Liver (tissue), 9 donors: ENCODE data around the gene DOK5. TPM values are rescaled to one million over a fixed set of nuclear protein-coding genes. Genes with fewer than 3 reads are reported as not detected.

Experiments used
- DNase-seq: peaks from one replicate; pipeline ENCODE4 v3.0.0-alpha.2; 2017; ENCODE audit warnings: low spot score
- H3K27ac ChIP-seq, 2 donors: one replicate each; pipeline ENCODE4 v1.7.0; 2013; ENCODE audit warnings: inconsistent platforms in 2 of 2, low read length in 2 of 2, control low read depth in 1 of 2, low read depth in 1 of 2, mild to moderate bottlenecking in 1 of 2
- H3K27me3 ChIP-seq, 4 donors: one replicate each; pipeline versions ENCODE4 v1.6.1 to v1.7.0; 2013; ENCODE audit warnings: low read length in 3 of 4, inconsistent platforms in 1 of 4, mild to moderate bottlenecking in 1 of 4, moderate library complexity in 1 of 4; ENCODE audit not compliant: control insufficient read depth in 4 of 4, insufficient read depth in 4 of 4
- H3K36me3 ChIP-seq, 4 donors: one replicate each; pipeline versions ENCODE4 v1.6.1 to v1.7.0; 2013; ENCODE audit warnings: low read length in 3 of 4, mild to moderate bottlenecking in 3 of 4, low read depth in 1 of 4, moderate library complexity in 1 of 4; ENCODE audit not compliant: control insufficient read depth in 4 of 4, insufficient read depth in 3 of 4
- H3K4me1 ChIP-seq, 4 donors: one replicate each; pipeline versions ENCODE4 v1.6.1 to v1.7.0; 2013; ENCODE audit warnings: low read length in 3 of 4, mild to moderate bottlenecking in 3 of 4, moderate library complexity in 1 of 4; ENCODE audit not compliant: control insufficient read depth in 4 of 4, insufficient read depth in 4 of 4
- H3K4me3 ChIP-seq, 3 donors: one replicate each; pipeline versions ENCODE4 v1.6.1 to v1.7.0; 2013; ENCODE audit warnings: low read length in 3 of 3, control low read depth in 1 of 3, low read depth in 1 of 3, mild to moderate bottlenecking in 1 of 3
- H3K9ac ChIP-seq, 2 donors: one replicate each; pipeline ENCODE4 v1.7.0; 2013; ENCODE audit warnings: low read length in 2 of 2, mild to moderate bottlenecking in 2 of 2, moderate library complexity in 2 of 2, control low read depth in 1 of 2, low read depth in 1 of 2
- H3K9me3 ChIP-seq, 4 donors: one replicate each; pipeline versions ENCODE4 v1.6.1 to v1.7.0; 2013; ENCODE audit warnings: low read length in 3 of 4; ENCODE audit not compliant: control insufficient read depth in 4 of 4
- EGR1 ChIP-seq, 2 donors: IDR thresholded peaks; 2 replicates each; pipeline ENCODE4 v1.6.1; 2016 to 2018; ENCODE audit warnings: antibody characterized with exemption in 2 of 2, low read depth in 2 of 2
- FOXA1 ChIP-seq: IDR thresholded peaks from 2 replicates; pipeline ENCODE4 v1.6.1; 2016; ENCODE audit warnings: antibody characterized with exemption
- FOXA2 ChIP-seq: IDR thresholded peaks from 2 replicates; pipeline ENCODE4 v1.6.1; 2016; ENCODE audit warnings: antibody characterized with exemption
- GABPA ChIP-seq, 2 donors: IDR thresholded peaks in 1 of 2; conservative IDR thresholded peaks in 1 of 2; 2 replicates each; pipeline ENCODE4 v1.6.1; 2016; ENCODE audit warnings: antibody characterized with exemption in 2 of 2, mild to moderate bottlenecking in 1 of 2, moderate library complexity in 1 of 2
- HNF4A ChIP-seq, 2 donors: conservative IDR thresholded peaks; 2 replicates each; pipeline ENCODE4 v1.6.1; 2016; ENCODE audit warnings: antibody characterized with exemption in 2 of 2, mild to moderate bottlenecking in 2 of 2
- HNF4G ChIP-seq: IDR thresholded peaks from 2 replicates; pipeline ENCODE4 v1.6.1; 2016; ENCODE audit warnings: antibody characterized with exemption
- JUND ChIP-seq, 2 donors: IDR thresholded peaks; 2 replicates each; pipeline ENCODE4 v1.6.1; 2016; ENCODE audit warnings: antibody characterized with exemption in 2 of 2
- NR2F2 ChIP-seq: IDR thresholded peaks from 2 replicates; pipeline ENCODE4 v1.6.1; 2016; ENCODE audit warnings: antibody characterized with exemption
- RAD21 ChIP-seq, 2 donors: IDR thresholded peaks; 2 replicates each; pipeline ENCODE4 v1.6.1; 2016; ENCODE audit warnings: antibody characterized with exemption in 2 of 2, mild to moderate bottlenecking in 2 of 2
- RXRA ChIP-seq, 2 donors: IDR thresholded peaks; 2 replicates each; pipeline ENCODE4 v1.6.1; 2017 to 2018; ENCODE audit warnings: antibody characterized with exemption in 2 of 2, mild to moderate bottlenecking in 1 of 2
- SP1 ChIP-seq: IDR thresholded peaks from 2 replicates; pipeline ENCODE4 v1.6.1; 2018; ENCODE audit warnings: antibody characterized with exemption, mild to moderate bottlenecking
- TAF1 ChIP-seq: conservative IDR thresholded peaks from 2 replicates; pipeline ENCODE4 v1.6.1; 2016; ENCODE audit warnings: antibody characterized with exemption, mild to moderate bottlenecking
- WGBS: extraction: QIAGEN DNeasy Blood & Tissue Kit; methylation state at CpG from one replicate; pipeline ENCODE4 v1.1.7; 2013; 5-methylcytosine and 5-hydroxymethylcytosine counted together
- polyA plus RNA-seq, 2 donors: library from polyadenylated mRNA; stranded (reverse) in 1 of 2; unstranded in 1 of 2; fragments of 200-250 nt in 1 of 2; fragments of >200 nt in 1 of 2; fragmentation: Nextera tagmentation in 1 of 2; extraction: Ambion mirVana in 1 of 2; gene quantifications; one replicate each; pipeline versions ENCODE4 v1.2.1 to v1.2.3, GENCODE V29; 2013 to 2015
- total RNA-seq, 2 donors: library from RNA; depleted of rRNA; stranded (reverse); fragments of >200 nt; gene quantifications; one replicate each; pipeline ENCODE4 v1.2.3, GENCODE V29; 2014
- TF ChIP-seq, protein P1 (sequence below): fragments of 150-350 bp; IDR thresholded peaks from 2 replicates; pipeline ENCODE4 v1.5.1; 2017; ENCODE audit warnings: improper control_type of control experiment, low read depth, low read length; ENCODE audit not compliant: missing input control
- TF ChIP-seq, protein P2 (sequence below): IDR thresholded peaks from 2 replicates; pipeline ENCODE4 v1.6.1; 2016; ENCODE audit warnings: antibody characterized with exemption
- TF ChIP-seq, protein P3 (sequence below): IDR thresholded peaks from 2 replicates; pipeline ENCODE4 v1.6.1; 2016; ENCODE audit warnings: antibody characterized with exemption
- TF ChIP-seq, protein P4 (sequence below): IDR thresholded peaks from 2 replicates; pipeline ENCODE4 v1.6.1; 2016; ENCODE audit warnings: antibody characterized with exemption
- TF ChIP-seq, protein P5 (sequence below): IDR thresholded peaks from 2 replicates; pipeline ENCODE4 v1.6.1; 2016; ENCODE audit warnings: antibody characterized with exemption, mild to moderate bottlenecking
- donor health status: healthy.
- donor health status: healthy.
- donor health status: healthy.
- donor health status: healthy.
- donor health status: healthy.

The DOK5 gene
- total and polyA plus RNA-seq, 4 donors: 0.05 to 0.16 (median 0.09) TPM

DNA sequence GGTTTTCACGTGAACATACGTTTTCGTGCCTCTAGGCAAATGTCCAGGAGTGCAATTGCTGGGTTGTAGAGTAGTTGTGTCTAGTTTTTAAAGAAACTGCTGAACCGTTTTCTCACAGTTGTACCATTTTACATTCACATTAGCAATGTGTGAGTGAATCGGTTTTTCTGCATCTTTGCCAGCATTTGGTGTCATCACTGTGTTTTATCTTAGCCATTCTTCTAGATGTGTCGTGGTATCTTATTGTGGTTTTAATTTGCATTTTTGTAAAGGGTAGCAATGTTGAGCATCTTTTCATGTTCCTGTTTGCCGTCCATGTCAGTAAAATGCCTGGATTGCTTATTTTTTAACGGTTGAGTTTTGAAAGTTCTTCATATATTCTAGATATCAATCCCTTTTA, 10.2 kb downstream of the DOK5 start:
- Histone ChIP-seq H3K4me1 (no peaks in the 10 kb centered on the region), H3K36me3 (no peaks in the 10 kb centered on the region), H3K27ac (no peak overlapping the region), H3K4me3 (no peak overlapping the region), H3K9me3 (no peaks in the 10 kb centered on the region), H3K27me3 (peaks cover 0 to 3% (median 0%) of the 10 kb centered on the region in 4 donors), H3K9ac (no peak overlapping the region)
- 76% methylated on average over 8 of the region's 8 CpGs for WGBS
- TF ChIP-seq RXRA (IDR thresholded peaks at IDR 0.05): no peak
- no peak for TF ChIP-seq HNF4G
- TF ChIP-seq, protein P1, sequence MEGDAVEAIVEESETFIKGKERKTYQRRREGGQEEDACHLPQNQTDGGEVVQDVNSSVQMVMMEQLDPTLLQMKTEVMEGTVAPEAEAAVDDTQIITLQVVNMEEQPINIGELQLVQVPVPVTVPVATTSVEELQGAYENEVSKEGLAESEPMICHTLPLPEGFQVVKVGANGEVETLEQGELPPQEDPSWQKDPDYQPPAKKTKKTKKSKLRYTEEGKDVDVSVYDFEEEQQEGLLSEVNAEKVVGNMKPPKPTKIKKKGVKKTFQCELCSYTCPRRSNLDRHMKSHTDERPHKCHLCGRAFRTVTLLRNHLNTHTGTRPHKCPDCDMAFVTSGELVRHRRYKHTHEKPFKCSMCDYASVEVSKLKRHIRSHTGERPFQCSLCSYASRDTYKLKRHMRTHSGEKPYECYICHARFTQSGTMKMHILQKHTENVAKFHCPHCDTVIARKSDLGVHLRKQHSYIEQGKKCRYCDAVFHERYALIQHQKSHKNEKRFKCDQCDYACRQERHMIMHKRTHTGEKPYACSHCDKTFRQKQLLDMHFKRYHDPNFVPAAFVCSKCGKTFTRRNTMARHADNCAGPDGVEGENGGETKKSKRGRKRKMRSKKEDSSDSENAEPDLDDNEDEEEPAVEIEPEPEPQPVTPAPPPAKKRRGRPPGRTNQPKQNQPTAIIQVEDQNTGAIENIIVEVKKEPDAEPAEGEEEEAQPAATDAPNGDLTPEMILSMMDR: no peak
- TF ChIP-seq, protein P2, sequence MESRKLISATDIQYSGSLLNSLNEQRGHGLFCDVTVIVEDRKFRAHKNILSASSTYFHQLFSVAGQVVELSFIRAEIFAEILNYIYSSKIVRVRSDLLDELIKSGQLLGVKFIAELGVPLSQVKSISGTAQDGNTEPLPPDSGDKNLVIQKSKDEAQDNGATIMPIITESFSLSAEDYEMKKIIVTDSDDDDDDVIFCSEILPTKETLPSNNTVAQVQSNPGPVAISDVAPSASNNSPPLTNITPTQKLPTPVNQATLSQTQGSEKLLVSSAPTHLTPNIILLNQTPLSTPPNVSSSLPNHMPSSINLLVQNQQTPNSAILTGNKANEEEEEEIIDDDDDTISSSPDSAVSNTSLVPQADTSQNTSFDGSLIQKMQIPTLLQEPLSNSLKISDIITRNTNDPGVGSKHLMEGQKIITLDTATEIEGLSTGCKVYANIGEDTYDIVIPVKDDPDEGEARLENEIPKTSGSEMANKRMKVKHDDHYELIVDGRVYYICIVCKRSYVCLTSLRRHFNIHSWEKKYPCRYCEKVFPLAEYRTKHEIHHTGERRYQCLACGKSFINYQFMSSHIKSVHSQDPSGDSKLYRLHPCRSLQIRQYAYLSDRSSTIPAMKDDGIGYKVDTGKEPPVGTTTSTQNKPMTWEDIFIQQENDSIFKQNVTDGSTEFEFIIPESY: no peak
- TF ChIP-seq GABPA (IDR thresholded peaks at IDR 0.05 in 1 of 2, conservative IDR thresholded peaks at IDR 0.05 in 1 of 2): no peak
- TF ChIP-seq, protein P3, sequence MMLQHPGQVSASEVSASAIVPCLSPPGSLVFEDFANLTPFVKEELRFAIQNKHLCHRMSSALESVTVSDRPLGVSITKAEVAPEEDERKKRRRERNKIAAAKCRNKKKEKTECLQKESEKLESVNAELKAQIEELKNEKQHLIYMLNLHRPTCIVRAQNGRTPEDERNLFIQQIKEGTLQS: no peak
- no peak for TF ChIP-seq FOXA2
- no peak for TF ChIP-seq JUND (IDR thresholded peaks at IDR 0.05)
- TF ChIP-seq NR2F2: no peak
- TF ChIP-seq EGR1 (IDR thresholded peaks at IDR 0.05; ENCODE audit: low read depth in 2 of 2): no peak
- TF ChIP-seq HNF4A (conservative IDR thresholded peaks at IDR 0.05): no peak
- no peak for TF ChIP-seq SP1
- no peak for TF ChIP-seq FOXA1
- no peak for DNase-seq

DNA sequence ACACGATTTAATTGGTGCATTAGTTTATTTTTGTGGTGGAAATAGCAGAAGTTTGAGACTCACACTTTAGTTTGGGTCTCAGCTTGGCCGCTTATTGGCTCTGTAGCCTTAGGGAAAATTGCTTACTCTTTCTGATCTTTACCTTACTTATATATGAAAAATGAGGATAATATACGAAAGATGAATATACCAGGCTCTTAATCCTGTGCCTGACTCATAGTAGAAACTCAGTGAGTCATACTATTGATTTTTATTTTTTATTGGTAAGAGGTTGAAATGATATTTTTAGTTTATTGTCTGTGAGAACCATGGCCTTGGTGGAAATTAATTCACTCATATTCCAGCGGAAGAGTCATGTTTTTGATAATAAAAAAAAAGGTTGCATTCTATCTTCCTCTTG, 11.2 kb downstream of the DOK5 start:
- H3K27me3 ChIP-seq: peaks cover 0 to 3% (median 0%) of the 10 kb centered on the region in 4 donors
- H3K4me3 ChIP-seq: no peak overlapping the region
- H3K9me3 ChIP-seq: no peaks in the 10 kb centered on the region
- H3K4me1 ChIP-seq: no peaks in the 10 kb centered on the region
- TF ChIP-seq JUND (IDR thresholded peaks at IDR 0.05) (no peak), TAF1 (no peak), RAD21 (IDR thresholded peaks at IDR 0.05) (no peak), RXRA (IDR thresholded peaks at IDR 0.05) (no peak), NR2F2 (no peak), GABPA (IDR thresholded peaks at IDR 0.05 in 1 of 2, conservative IDR thresholded peaks at IDR 0.05 in 1 of 2) (no peak), FOXA2 (no peak), SP1 (no peak), FOXA1 (no peak), HNF4A (conservative IDR thresholded peaks at IDR 0.05) (no peak), HNF4G (no peak)
- TF ChIP-seq, protein P4, sequence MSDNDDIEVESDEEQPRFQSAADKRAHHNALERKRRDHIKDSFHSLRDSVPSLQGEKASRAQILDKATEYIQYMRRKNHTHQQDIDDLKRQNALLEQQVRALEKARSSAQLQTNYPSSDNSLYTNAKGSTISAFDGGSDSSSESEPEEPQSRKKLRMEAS: no peak
- TF ChIP-seq, protein P5, sequence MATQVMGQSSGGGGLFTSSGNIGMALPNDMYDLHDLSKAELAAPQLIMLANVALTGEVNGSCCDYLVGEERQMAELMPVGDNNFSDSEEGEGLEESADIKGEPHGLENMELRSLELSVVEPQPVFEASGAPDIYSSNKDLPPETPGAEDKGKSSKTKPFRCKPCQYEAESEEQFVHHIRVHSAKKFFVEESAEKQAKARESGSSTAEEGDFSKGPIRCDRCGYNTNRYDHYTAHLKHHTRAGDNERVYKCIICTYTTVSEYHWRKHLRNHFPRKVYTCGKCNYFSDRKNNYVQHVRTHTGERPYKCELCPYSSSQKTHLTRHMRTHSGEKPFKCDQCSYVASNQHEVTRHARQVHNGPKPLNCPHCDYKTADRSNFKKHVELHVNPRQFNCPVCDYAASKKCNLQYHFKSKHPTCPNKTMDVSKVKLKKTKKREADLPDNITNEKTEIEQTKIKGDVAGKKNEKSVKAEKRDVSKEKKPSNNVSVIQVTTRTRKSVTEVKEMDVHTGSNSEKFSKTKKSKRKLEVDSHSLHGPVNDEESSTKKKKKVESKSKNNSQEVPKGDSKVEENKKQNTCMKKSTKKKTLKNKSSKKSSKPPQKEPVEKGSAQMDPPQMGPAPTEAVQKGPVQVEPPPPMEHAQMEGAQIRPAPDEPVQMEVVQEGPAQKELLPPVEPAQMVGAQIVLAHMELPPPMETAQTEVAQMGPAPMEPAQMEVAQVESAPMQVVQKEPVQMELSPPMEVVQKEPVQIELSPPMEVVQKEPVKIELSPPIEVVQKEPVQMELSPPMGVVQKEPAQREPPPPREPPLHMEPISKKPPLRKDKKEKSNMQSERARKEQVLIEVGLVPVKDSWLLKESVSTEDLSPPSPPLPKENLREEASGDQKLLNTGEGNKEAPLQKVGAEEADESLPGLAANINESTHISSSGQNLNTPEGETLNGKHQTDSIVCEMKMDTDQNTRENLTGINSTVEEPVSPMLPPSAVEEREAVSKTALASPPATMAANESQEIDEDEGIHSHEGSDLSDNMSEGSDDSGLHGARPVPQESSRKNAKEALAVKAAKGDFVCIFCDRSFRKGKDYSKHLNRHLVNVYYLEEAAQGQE: no peak
- TF ChIP-seq, protein P2: no peak
- TF ChIP-seq, protein P1: no peak
- TF ChIP-seq, protein P3: no peak
- H3K9ac ChIP-seq: no peak overlapping the region
- WGBS: 66% methylated on average over 4 of the region's 4 CpGs
- DNase-seq: no peak
- no peak overlapping the region for H3K27ac ChIP-seq
- no peaks in the 10 kb centered on the region for H3K36me3 ChIP-seq
